ENCODE results near the gene TNRC18. TPM values are rescaled to one million over a fixed set of nuclear protein-coding genes. Genes with fewer than 3 reads are reported as not detected.

Gene TNRC18
- total and polyA plus RNA-seq, 2 of the 8 experiments (the other 6 are each of a cell fraction or from before 2014, with no cell fraction given), result 1.7 to 8.6 TPM

- FAIRE-seq (no peak), DNase-seq (ENCODE audit: low read depth in 1 of 2, low spot score in 2 of 2) (no peak)
- Histone ChIP-seq H2AK5ac (ENCODE audit: low read depth, low read length) (no peak overlapping the region), H3K56ac (replicated peaks; ENCODE audit: insufficient read length, low read depth, low read length) (no peak overlapping the region), H3K4me1 (replicated peaks in 1 of 4; ENCODE audit: control insufficient read depth in 3 of 4, insufficient read depth in 4 of 4, low read length in 3 of 4) (peaks cover 0 to 8% (median 2%) of the 10 kb centered on the region in 4 experiments; a peak in 5 of 7 replicates), H2BK12ac (ENCODE audit: low read depth, low read length) (no peak overlapping the region), H3K14ac (ENCODE audit: insufficient read length) (no peak overlapping the region), H2BK20ac (ENCODE audit: low read length) (no peak overlapping the region; the same call in 1 of the 2 replicates), H2AFZ (ENCODE audit: low read length) (no peak overlapping the region), H3K4me2 (ENCODE audit: insufficient read depth in 1 of 2, low read depth in 2 of 2, low read length in 2 of 2) (peak overlapping the region; percentile 21 to 43; a peak in 2 of 4 replicates), H3K9me3 (ENCODE audit: insufficient read depth in 2 of 2, low read depth in 1 of 2, low read length in 1 of 2) (no peaks in the 10 kb centered on the region), H4K20me1 (replicated peaks in 1 of 2; ENCODE audit: control insufficient read depth in 1 of 2, insufficient read depth in 2 of 2, low read length in 2 of 2) (no peaks in the 10 kb centered on the region), H2BK5ac (ENCODE audit: low read depth, low read length) (0 out of 2 replicates have a peak overlapping the region, but pooled peaks have one; percentile 35), H3K79me1 (ENCODE audit: low read depth, low read length) (no peaks in the 10 kb centered on the region), H2BK15ac (ENCODE audit: low read length) (0 out of 2 replicates have a peak overlapping the region, but pooled peaks have one; percentile 61), H3K23ac (ENCODE audit: insufficient read length) (no peak overlapping the region), H3K4ac (replicated peaks; ENCODE audit: insufficient read length, low read depth, low read length) (no peak overlapping the region), H3K27ac (ENCODE audit: low read depth, low read length) (no peak overlapping the region), H3K23me2 (ENCODE audit: low read depth, low read length) (peaks cover 4% of the 10 kb centered on the region; the same call in 1 of the 2 replicates), H3K9ac (replicated peaks in 1 of 4; ENCODE audit: extremely low read depth in 1 of 4, low read depth in 3 of 4, low read length in 3 of 4) (no peak overlapping the region), H3K18ac (ENCODE audit: extremely low read depth, low read length) (peak overlapping the region; percentile 60), H3K79me2 (ENCODE audit: control insufficient read depth in 1 of 2, insufficient read depth in 2 of 2, low read length in 2 of 2) (no peaks in the 10 kb centered on the region), H4K8ac (ENCODE audit: extremely low read depth, insufficient read depth, low read length) (peak overlapping the region; percentile 82), H3K36me3 (ENCODE audit: control insufficient read depth in 2 of 4, insufficient read depth in 4 of 4, low read length in 3 of 4) (no peaks in the 10 kb centered on the region), H4K5ac (ENCODE audit: insufficient read length, low read depth, low read length) (no peak overlapping the region), H4K91ac (replicated peaks; ENCODE audit: insufficient read length, low read length) (no peak overlapping the region), H2BK120ac (replicated peaks; ENCODE audit: low read depth, low read length) (no peak overlapping the region), H3K27me3 (replicated peaks in 1 of 4; ENCODE audit: control insufficient read depth in 3 of 4, extremely low read depth in 1 of 4, insufficient read depth in 3 of 4, low read length in 3 of 4) (no peaks in the 10 kb centered on the region), H3K4me3 (ENCODE audit: extremely low read depth in 1 of 4, insufficient read depth in 2 of 4, low read depth in 3 of 4, low read length in 4 of 4) (0 out of 8 replicates have a peak overlapping the region, but pooled peaks of 1 of the 4 experiments have one; percentile 26)
- ChIA-PET POLR2A (ENCODE audit: partially characterized antibody) (interaction anchor here (0.8 to 1.8 kb wide), 7 partner anchors 10 to 208 kb away, joined by 3 to 6 read pairs (median 4); no protein-coding TSS in a partner anchor), CTCF (ENCODE audit: partially characterized antibody) (interaction anchor here (0.9 to 6.4 kb wide), 10 partner anchors 12 to 209 kb away, joined by 3 to 68 read pairs (median 6); partner anchors contain the start of gene TNRC18)
- 47% methylated on average over 14 of the region's 15 CpGs; no CpG with 5 or more reads in 1 of the 2 experiments for WGBS, 2 experiments (ENCODE audit: extremely low coverage in 1 of 2, insufficient coverage in 1 of 2, insufficient read length in 1 of 2, insufficient replicate concordance in 2 of 2, low coverage in 1 of 2, low lambda C conversion rate in 2 of 2, missing lambda C conversion rate in 1 of 2)
- no peak for TF ChIP-seq CTCF (IDR thresholded peaks at IDR 0.05; ENCODE audit: control extremely low read depth in 1 of 3, insufficient read depth in 1 of 3, low read depth in 1 of 3, low read length in 3 of 3)
- peak in 1 of 2 experiments; percentile 9; a peak in 1 of 4 replicates for TF ChIP-seq RAD21 (IDR thresholded peaks at IDR 0.05 in 1 of 2, conservative IDR thresholded peaks at IDR 0.05 in 1 of 2; ENCODE audit: low read depth in 2 of 2, low read length in 2 of 2)
- TF ChIP-seq ASH2L (IDR thresholded peaks at IDR 0.05; ENCODE audit: low read length), result peak; percentile 22
- TF ChIP-seq NANOG (IDR thresholded peaks at IDR 0.05; ENCODE audit: insufficient read depth, low read depth, low read length, poor library complexity, severe bottlenecking), result no peak
- TF ChIP-seq TEAD4 (IDR thresholded peaks at IDR 0.05; ENCODE audit: low read depth, low read length), result peak; percentile 75
- TF ChIP-seq CEBPB (IDR thresholded peaks at IDR 0.05; ENCODE audit: low read depth, low read length), result no peak
Measured at GRCh38 chr7:5448378-5449037, 24.9 kb upstream of the TNRC18 start.
